Sigmoid colon (tissue), 4 donors: Measurements from ENCODE around the gene PTPRU.

Source experiments
- CTCF ChIP-seq, 4 experiments: fragments of 450-650 bp in 3 of 4; fragments of 200-600 bp in 1 of 4; IDR thresholded peaks; one replicate each; pipeline ENCODE4 v1.5.1; 2016 to 2019; ENCODE audit warnings: antibody characterized with exemption in 4 of 4, mild to moderate bottlenecking in 3 of 4, moderate library complexity in 2 of 4
- POLR2AphosphoS5 ChIP-seq, 4 donors: sonication (generic); formaldehyde crosslinking; IDR thresholded peaks; one replicate each; pipeline ENCODE4 v1.6.1; 2017; ENCODE audit warnings: antibody characterized with exemption in 4 of 4

GRCh38 chr1:29338908-29339575 lies 102.7 kb downstream of the PTPRU start:
- TF ChIP-seq CTCF (IDR thresholded peaks at IDR 0.05) (no peak), POLR2AphosphoS5 (IDR thresholded peaks at IDR 0.05) (no peak)
